Ovary (tissue), 9 donors: ENCODE data around the gene CNOT6L. TPM values are rescaled to one million over a fixed set of nuclear protein-coding genes. Genes with fewer than 3 reads are reported as not detected.

Experiments used
- DNase-seq, 5 donors: peaks; one replicate each; pipeline ENCODE4 v3.0.0-alpha.2; 2019 to 2020
- H3K27ac ChIP-seq, 2 donors: fragments of 200-600 bp; one replicate each; pipeline versions ENCODE4 v1.5.1 to v1.8.0; 2019 to 2022
- H3K27me3 ChIP-seq: fragments of 200-600 bp; one replicate; pipeline ENCODE4 v1.8.0; 2022
- H3K36me3 ChIP-seq: fragments of 200-600 bp; sonication (generic); one replicate; pipeline ENCODE4 v1.5.1; 2019
- H3K4me1 ChIP-seq: one replicate; pipeline ENCODE4 v1.8.1; 2013; ENCODE audit warnings: mild to moderate bottlenecking, moderate library complexity; ENCODE audit not compliant: insufficient read depth
- H3K4me3 ChIP-seq: fragments of 200-600 bp; sonication (generic); one replicate; pipeline ENCODE4 v1.5.1; 2017
- H3K9me3 ChIP-seq, 2 donors: fragments of 200-600 bp in 1 of 2; sonication (generic) in 1 of 2; one replicate each; pipeline versions ENCODE4 v1.5.1 to v1.8.1; 2013 to 2019; ENCODE audit warnings: mild to moderate bottlenecking in 1 of 2, moderate library complexity in 1 of 2
- CTCF ChIP-seq, 3 donors: fragments of 450-650 bp in 2 of 3; fragments of 200-600 bp in 1 of 3; IDR thresholded peaks; one replicate each; pipeline versions ENCODE4 v1.5.1 to v1.8.0; 2016 to 2022; ENCODE audit warnings: antibody characterized with exemption in 3 of 3, mild to moderate bottlenecking in 1 of 3
- EP300 ChIP-seq: sonication (generic); formaldehyde crosslinking; IDR thresholded peaks from one replicate; pipeline ENCODE4 v1.6.1; 2017; ENCODE audit warnings: antibody characterized with exemption
- POLR2A ChIP-seq: fragments of 450-650 bp; IDR thresholded peaks from one replicate; pipeline ENCODE4 v1.6.1; 2017; ENCODE audit warnings: antibody characterized with exemption, mild to moderate bottlenecking, moderate library complexity
- WGBS, 3 donors: extraction: QIAGEN DNeasy Blood & Tissue Kit in 1 of 3; methylation state at CpG; one replicate each; pipeline versions ENCODE4 v1.1.5 to v1.1.7; 2013 to 2017; 5-methylcytosine and 5-hydroxymethylcytosine counted together
- intact Hi-C, 4 donors: fragments of 100-400 bp; cut with DNase I; formaldehyde crosslinking; loops; one replicate each; pipeline versions ENCODE4 v1.11.0 to v1.15.1; 2022 to 2023
- polyA plus RNA-seq, 2 donors: library from polyadenylated mRNA; stranded (reverse); fragments of 200-250 nt in 1 of 2; fragments of 350-450 nt in 1 of 2; fragmentation: Illumina TruSeq in 1 of 2; extraction: RNeasy Lipid Tissue Mini Kit (QIAGEN cat#74804) in 1 of 2; gene quantifications; one replicate each; pipeline ENCODE4 v1.2.3, GENCODE V29; 2013 to 2014
- total RNA-seq, 7 donors: library from RNA; depleted of rRNA in 2 of 7; stranded (reverse); fragments of >200 nt in 2 of 7; fragmentation: NEBNext Ultra II Directional in 3 of 7; extraction: Animal tissue kit (Norgen Biotek cat#: 25700) in 3 of 7; gene quantifications; one replicate each; pipeline versions ENCODE4 v1.1.0 to v1.2.4, GENCODE V29; 2016 to 2023
- donor health status: DM: no; HTN: no; CAD: no; lungs with moderate emphysema.
- donor health status: DM: no; HTN: no; CAD: no.
- donor health status: Bipolar disorder and iron deficiency.
- donor health status: DM: yes; HTN: yes; CAD: no.
- donor health status: DM: no; HTN: no; CAD: no.
- donor health status: DM: yes; HTN: yes; CAD: no.

The CNOT6L gene
- total and polyA plus RNA-seq, 9 donors, result 7.7 to 58.6 (median 47.0) TPM

- Histone ChIP-seq H3K27me3 (no peaks in the 10 kb centered on the region), H3K4me1 (no peaks in the 10 kb centered on the region), H3K9me3 (no peaks in the 10 kb centered on the region), H3K4me3 (no peak overlapping the region), H3K27ac (no peak overlapping the region), H3K36me3 (no peaks in the 10 kb centered on the region)
- no peak for DNase-seq
- intact Hi-C loops, result no loop called here
- 87 to 97% (median 87%) methylated on average over 1 of the region's 1 CpG for WGBS, 3 donors
- TF ChIP-seq CTCF (IDR thresholded peaks at IDR 0.05), result no peak
- TF ChIP-seq EP300, result no peak
- no peak for TF ChIP-seq POLR2A
These were observed 109.1 kb downstream of the CNOT6L start for GRCh38 chr4:77710059-77710458.

- TF ChIP-seq EP300 (no peak), CTCF (IDR thresholded peaks at IDR 0.05) (no peak), POLR2A (no peak)
- Histone ChIP-seq H3K9me3 (no peaks in the 10 kb centered on the region), H3K4me1 (no peaks in the 10 kb centered on the region), H3K36me3 (no peaks in the 10 kb centered on the region), H3K27ac (no peak overlapping the region), H3K4me3 (no peak overlapping the region), H3K27me3 (no peaks in the 10 kb centered on the region)
- no peak for DNase-seq
- intact Hi-C loops, result no loop called here
- WGBS, 3 donors, result 51 to 59% (median 55%) methylated on average over 4 of the region's 4 CpGs
These were observed 112.5 kb downstream of the CNOT6L start for GRCh38 chr4:77706717-77707116.

- TF ChIP-seq EP300 (no peak), POLR2A (no peak), CTCF (IDR thresholded peaks at IDR 0.05) (no peak)
- intact Hi-C loops, result no loop called here
- Histone ChIP-seq H3K27me3 (no peaks in the 10 kb centered on the region), H3K27ac (no peak overlapping the region), H3K4me1 (no peaks in the 10 kb centered on the region), H3K36me3 (no peaks in the 10 kb centered on the region), H3K9me3 (no peaks in the 10 kb centered on the region), H3K4me3 (no peak overlapping the region)
- DNase-seq, result no peak
- WGBS, 3 donors, result 60 to 68% (median 64%) methylated on average over 1 of the region's 1 CpG
These were observed 115.5 kb downstream of the CNOT6L start for GRCh38 chr4:77703666-77704065.

- intact Hi-C loops, result no loop called here
- no peaks in the 10 kb centered on the region for H3K36me3 ChIP-seq
- no peak overlapping the region for H3K4me3 ChIP-seq
- 71 to 87% (median 83%) methylated on average over 2 of the region's 2 CpGs for WGBS, 3 donors
- no peak for DNase-seq
- no peaks in the 10 kb centered on the region for H3K27me3 ChIP-seq
- no peak for TF ChIP-seq POLR2A
- no peak for TF ChIP-seq EP300
- TF ChIP-seq CTCF (IDR thresholded peaks at IDR 0.05), result no peak
- no peak overlapping the region for H3K27ac ChIP-seq
- no peaks in the 10 kb centered on the region for H3K4me1 ChIP-seq
- no peaks in the 10 kb centered on the region for H3K9me3 ChIP-seq
These were observed 118.0 kb downstream of the CNOT6L start for GRCh38 chr4:77701121-77701520.
